Upper lobe of left lung (tissue), 6 donors: ENCODE measurements around the gene C1QC. TPM values are rescaled to one million over a fixed set of nuclear protein-coding genes. Genes with fewer than 3 reads are reported as not detected.

Experiments
- ATAC-seq, 2 donors: fragments of 200-7000 bp; cut with Tn5 transposase; one replicate each; pipeline ENCODE4 v1.9.1; 2022; ENCODE audit warnings: mild to moderate bottlenecking in 2 of 2, moderate library complexity in 2 of 2; ENCODE audit not compliant: low FRiP score in 2 of 2
- DNase-seq, 2 donors: peaks; one replicate each; pipeline ENCODE4 v3.0.0-alpha.2; 2019 to 2020
- H3K27ac ChIP-seq, 4 donors: fragments of 200-600 bp; sonication (generic); one replicate each; pipeline ENCODE4 v1.5.1; 2016 to 2019
- H3K27me3 ChIP-seq, 4 donors: fragments of 200-600 bp; sonication (generic); one replicate each; pipeline ENCODE4 v1.5.1; 2017 to 2019
- H3K36me3 ChIP-seq, 4 donors: fragments of 200-600 bp; sonication (generic); one replicate each; pipeline ENCODE4 v1.5.1; 2016 to 2019
- H3K4me1 ChIP-seq, 4 donors: fragments of 200-600 bp; sonication (generic); one replicate each; pipeline ENCODE4 v1.5.1; 2018 to 2019
- H3K4me3 ChIP-seq, 4 donors: fragments of 200-600 bp; sonication (generic); one replicate each; pipeline ENCODE4 v1.5.1; 2017 to 2019; ENCODE audit warnings: mild to moderate bottlenecking in 2 of 4, moderate library complexity in 1 of 4
- H3K9me3 ChIP-seq, 4 donors: fragments of 200-600 bp; sonication (generic); one replicate each; pipeline ENCODE4 v1.5.1; 2018 to 2019
- CTCF ChIP-seq, 6 experiments: fragments of 450-650 bp in 4 of 6; fragments of 200-600 bp in 2 of 6; sonication (generic) in 2 of 6; IDR thresholded peaks; one replicate each; pipeline ENCODE4 v1.5.1; 2016 to 2019; ENCODE audit warnings: antibody characterized with exemption in 6 of 6
- EP300 ChIP-seq, 4 donors: sonication (generic); formaldehyde crosslinking; IDR thresholded peaks; one replicate each; pipeline ENCODE4 v1.5.1; 2017; ENCODE audit warnings: antibody characterized with exemption in 4 of 4, control low read depth in 2 of 4
- POLR2A ChIP-seq, 4 donors: fragments of 450-650 bp; IDR thresholded peaks; one replicate each; pipeline ENCODE4 v1.5.1; 2016 to 2017; ENCODE audit warnings: antibody characterized with exemption in 4 of 4, mild to moderate bottlenecking in 2 of 4
- POLR2AphosphoS5 ChIP-seq, 2 donors: sonication (generic); formaldehyde crosslinking; IDR thresholded peaks; one replicate each; pipeline ENCODE4 v1.5.1; 2017; ENCODE audit warnings: antibody characterized with exemption in 2 of 2
- WGBS, 2 donors: methylation state at CpG; one replicate each; pipeline ENCODE4 v1.1.5; 2017 to 2018; 5-methylcytosine and 5-hydroxymethylcytosine counted together
- total RNA-seq, 6 donors: library from RNA; depleted of rRNA in 4 of 6; stranded (reverse); fragments of >200 nt in 4 of 6; gene quantifications; one replicate each; pipeline versions ENCODE4 v1.1.0 to v1.2.1, GENCODE V29; 2016 to 2021
- donor health status: DM: no; HTN: no; CAD: no; lungs with moderate emphysema.
- donor health status: DM: no; HTN: yes; CAD: no; lungs with severe emphysema.

C1QC gene
- total RNA-seq, 6 donors from 2014 or later: 188 to 817 (median 529) TPM

- H3K27ac ChIP-seq: no peak overlapping the region
- ATAC-seq: no peak
- DNase-seq: no peak
- TF ChIP-seq POLR2AphosphoS5 (IDR thresholded peaks at IDR 0.05): no peak
- H3K36me3 ChIP-seq: no peaks in the 10 kb centered on the region
- no peaks in the 10 kb centered on the region for H3K9me3 ChIP-seq
- no peaks in the 10 kb centered on the region for H3K4me1 ChIP-seq
- no peak overlapping the region for H3K4me3 ChIP-seq
- WGBS, 2 donors: 35 to 44% methylated on average over 2 of the region's 2 CpGs
- H3K27me3 ChIP-seq: peaks cover 0 to 2% (median 0%) of the 10 kb centered on the region in 4 donors
Observed at GRCh38 chr1:22629886-22630285, 13.5 kb upstream of the C1QC start.

GRCh38 chr1:22633697-22634463 is 9.6 kb upstream of the C1QC start:
- 74 to 91% methylated on average over 6 to 10 of the region's 10 CpGs for WGBS, 2 donors
- H3K27me3 ChIP-seq: no peaks in the 10 kb centered on the region
- no peak for ATAC-seq

GRCh38 chr1:22635436-22635835 is 8.0 kb upstream of the C1QC start:
- DNase-seq (no peak), ATAC-seq (no peak)
- Histone ChIP-seq H3K36me3 (no peaks in the 10 kb centered on the region), H3K9me3 (no peaks in the 10 kb centered on the region), H3K27me3 (no peaks in the 10 kb centered on the region), H3K4me1 (no peaks in the 10 kb centered on the region), H3K27ac (no peak overlapping the region), H3K4me3 (no peak overlapping the region)
- WGBS, 2 donors: 66 to 73% methylated on average over 7 of the region's 7 CpGs
- TF ChIP-seq POLR2A (IDR thresholded peaks at IDR 0.05): no peak

More at GRCh38 chr1:22633697-22634463, 9.6 kb upstream of the C1QC start:
- DNase-seq: no peak
- no peak overlapping the region for H3K27ac ChIP-seq
- TF ChIP-seq CTCF (IDR thresholded peaks at IDR 0.05) (no peak), POLR2AphosphoS5 (IDR thresholded peaks at IDR 0.05) (no peak), POLR2A (IDR thresholded peaks at IDR 0.05) (no peak), EP300 (IDR thresholded peaks at IDR 0.05) (no peak)
- no peaks in the 10 kb centered on the region for H3K4me1 ChIP-seq
- H3K9me3 ChIP-seq: no peaks in the 10 kb centered on the region
- H3K36me3 ChIP-seq: no peaks in the 10 kb centered on the region
- no peak overlapping the region for H3K4me3 ChIP-seq

GRCh38 chr1:22636353-22636752 is 7.1 kb upstream of the C1QC start, which contains the start of gene C1QA:
C1QA (plus strand) TSS chr1:22636628; CDS start chr1:22637617, 989 bp downstream.
- Histone ChIP-seq H3K27ac (peak within 1 kb of the TSS in 3 of 4 donors; percentile 15 to 62 (median 40)), H3K36me3 (no peaks in the 10 kb centered on the region), H3K9me3 (no peaks in the 10 kb centered on the region), H3K27me3 (no peaks in the 10 kb centered on the region), H3K4me1 (no peaks in the 10 kb centered on the region), H3K4me3 (peak within 1 kb of the TSS in 3 of 4 donors; percentile 30 to 44 (median 36))
- TF ChIP-seq EP300 (IDR thresholded peaks at IDR 0.05): no peak
- peak in 1 of 2 donors; percentile 52 for TF ChIP-seq POLR2AphosphoS5 (IDR thresholded peaks at IDR 0.05)
- peak in 1 of 4 donors; percentile 66 for TF ChIP-seq POLR2A (IDR thresholded peaks at IDR 0.05)
- TF ChIP-seq CTCF (IDR thresholded peaks at IDR 0.05): no peak
- WGBS, 2 donors: 41 to 53% methylated on average over 4 to 5 of the region's 5 CpGs
- peak; percentile 44 to 90 for ATAC-seq
- DNase-seq: peak in 1 of 2 donors; percentile 52

GRCh38 chr1:22636927-22637326 is 6.5 kb upstream of the C1QC start:
- DNase-seq (no peak), ATAC-seq (no peak)
- peaks cover 0 to 3% (median 2%) of the 10 kb centered on the region in 4 donors for H3K4me1 ChIP-seq
- peak overlapping the region in 1 of 4 donors; percentile 62 for H3K27ac ChIP-seq
- H3K27me3 ChIP-seq: no peaks in the 10 kb centered on the region
- H3K36me3 ChIP-seq: no peaks in the 10 kb centered on the region
- 66 to 82% methylated on average over 6 of the region's 6 CpGs for WGBS, 2 donors
- TF ChIP-seq POLR2A (IDR thresholded peaks at IDR 0.05) (no peak), CTCF (IDR thresholded peaks at IDR 0.05) (no peak), POLR2AphosphoS5 (IDR thresholded peaks at IDR 0.05) (no peak), EP300 (IDR thresholded peaks at IDR 0.05) (no peak)
- H3K9me3 ChIP-seq: no peaks in the 10 kb centered on the region
- peak overlapping the region in 3 of 4 donors; percentile 30 to 44 (median 36) for H3K4me3 ChIP-seq
